Measurements from ENCODE around the gene MRNIP. TPM values are rescaled to one million over a fixed set of nuclear protein-coding genes. Genes with fewer than 3 reads are reported as not detected.

Gene MRNIP
- total RNA-seq, 1 donor from 2014 or later = 27.8 TPM

DNA sequence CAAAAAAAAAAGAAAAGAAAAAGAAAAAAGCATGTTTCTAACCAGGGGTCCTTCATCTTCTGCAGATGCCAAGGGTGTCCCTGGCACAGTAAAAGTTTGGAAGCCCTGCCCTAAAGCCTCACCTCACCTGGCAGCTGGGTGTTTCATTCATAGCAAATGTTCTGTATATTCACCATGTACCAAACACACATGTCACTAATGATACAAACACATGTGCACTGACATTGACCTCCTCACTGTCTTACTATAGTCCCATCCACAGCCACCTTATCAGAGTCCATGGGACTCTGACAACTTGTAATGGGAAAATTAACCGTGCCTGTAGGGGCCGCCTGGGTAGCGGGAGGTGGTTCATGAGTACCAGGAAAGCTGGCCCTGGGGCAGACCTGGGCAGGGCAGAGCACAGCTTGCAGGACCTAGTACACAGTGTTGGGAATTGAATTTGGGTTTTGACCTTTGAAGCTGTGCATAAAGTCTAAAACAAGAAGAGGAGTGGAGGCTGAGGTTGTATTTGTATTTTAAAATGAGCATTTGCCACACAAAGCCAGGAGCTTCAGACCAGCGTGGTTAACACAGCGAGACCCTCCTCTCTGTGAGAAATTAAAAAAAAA is 45.5 kb downstream of the MRNIP start:
- Mint-ChIP-seq H3K9me3 (no peaks in the 10 kb centered on the region), H3K27me3 (no peaks in the 10 kb centered on the region), H3K4me3 (no peak overlapping the region), H3K4me1 (peaks cover 5% of the 10 kb centered on the region), H3K27ac (no peak overlapping the region), H3K36me3 (ENCODE audit: low read depth) (peaks cover 33% of the 10 kb centered on the region)
- intact Hi-C loops (cut with micrococcal nuclease) = no loop called here
- no peak for DNase-seq

DNA sequence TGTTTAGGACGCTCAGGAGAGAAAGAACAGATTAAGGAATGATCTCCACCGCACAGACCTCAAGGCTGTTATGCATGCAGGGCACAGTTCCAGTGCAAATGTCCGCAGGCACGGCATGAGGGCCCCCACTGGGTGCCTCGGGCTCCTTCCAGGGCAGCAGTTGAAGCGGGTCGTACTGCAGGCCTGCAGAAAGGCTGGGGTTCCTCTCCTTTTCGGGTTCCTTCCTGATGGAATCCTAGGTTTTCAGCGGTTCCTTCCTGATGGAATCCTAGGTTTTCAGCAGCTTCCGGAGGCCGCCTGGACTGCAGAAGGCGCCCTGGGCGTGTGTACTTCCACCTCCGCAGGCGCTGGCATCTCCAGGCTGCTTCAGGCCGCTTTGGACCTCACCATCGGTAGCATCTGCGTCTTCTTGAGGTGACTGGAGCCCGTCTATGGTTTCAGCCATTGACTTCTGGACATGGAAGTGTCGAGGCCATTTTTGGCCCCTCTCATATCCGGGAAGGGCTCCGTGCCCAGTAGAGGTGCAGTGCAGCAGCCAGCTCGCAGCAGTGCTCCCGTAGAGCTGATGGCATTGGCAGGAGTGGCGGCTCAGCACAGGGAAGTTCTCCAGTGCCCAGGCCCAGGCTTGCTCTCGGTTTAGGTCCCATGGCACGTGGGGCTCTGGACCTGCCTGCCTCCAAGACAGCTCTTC is 46.3 kb downstream of the MRNIP start:
- H3K4me3 Mint-ChIP-seq = no peak overlapping the region
- H3K9me3 Mint-ChIP-seq = no peaks in the 10 kb centered on the region
- peaks cover 2% of the 10 kb centered on the region for H3K4me1 Mint-ChIP-seq
- peaks cover 33% of the 10 kb centered on the region for H3K36me3 Mint-ChIP-seq (ENCODE audit: low read depth)
- no peak overlapping the region for H3K27ac Mint-ChIP-seq
- H3K27me3 Mint-ChIP-seq = no peaks in the 10 kb centered on the region
- intact Hi-C loops (cut with micrococcal nuclease) = no loop called here
- DNase-seq = no peak

DNA sequence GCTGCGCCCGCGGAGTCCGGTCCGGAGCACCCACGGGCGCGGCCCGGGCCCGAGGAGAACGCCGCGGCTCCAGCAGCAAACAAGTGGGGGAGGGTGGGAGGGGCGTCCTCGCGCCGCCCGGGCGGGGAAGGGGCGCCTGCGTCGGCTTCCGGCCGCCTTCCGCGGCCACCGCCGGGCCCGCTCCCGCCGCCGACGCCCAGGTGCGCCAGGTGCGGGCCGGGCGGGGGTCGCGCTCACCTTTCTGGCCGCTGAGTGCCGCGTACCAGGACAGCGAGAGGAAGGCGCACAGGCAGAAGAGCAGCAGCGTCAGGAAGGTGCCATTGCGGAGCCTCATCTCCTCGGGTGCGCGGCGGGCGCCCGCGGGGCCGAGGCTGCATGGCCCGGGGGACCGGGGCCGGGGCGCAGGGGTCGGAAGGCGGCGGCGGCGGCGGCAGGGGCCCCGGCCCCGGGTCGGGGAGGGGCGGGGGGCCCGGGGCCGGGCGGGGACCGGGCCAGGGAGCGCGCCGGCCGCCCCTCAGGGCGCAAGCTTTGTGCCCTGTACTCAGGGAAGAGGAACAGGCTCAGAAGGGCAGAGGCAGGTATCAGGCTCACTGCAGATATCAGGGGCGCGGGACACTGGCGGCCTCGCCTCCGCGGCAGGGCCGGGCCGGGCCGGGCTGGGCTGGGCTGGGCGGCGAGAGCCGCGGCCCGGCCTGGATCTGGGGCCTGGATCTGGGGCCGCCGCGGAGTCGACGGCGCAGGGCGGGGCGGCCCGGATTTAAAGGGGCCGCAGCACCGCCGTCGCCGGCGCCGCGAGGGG is 52.2 kb downstream of the MRNIP start, which contains the start of gene MGAT4B:
Gene MGAT4B (minus strand): TSS at position 617 of the 799 bp plus-strand sequence. CDS start 283 bp downstream, at position 334.
- H3K27me3 Mint-ChIP-seq = no peaks in the 10 kb centered on the region
- H3K4me1 Mint-ChIP-seq = peaks cover 32% of the 10 kb centered on the region
- intact Hi-C loops (cut with micrococcal nuclease) = loop anchor here (2.0 to 5.0 kb wide), 2 partner anchors 100 to 109 kb away; partner anchors contain the start of genes CANX and TBC1D9B
- peaks cover 12% of the 10 kb centered on the region for H3K36me3 Mint-ChIP-seq (ENCODE audit: low read depth)
- peak within 1 kb of the TSS; percentile 72 for H3K27ac Mint-ChIP-seq
- DNase-seq = peak; percentile 91
- H3K4me3 Mint-ChIP-seq = peak within 1 kb of the TSS; percentile 90
- H3K9me3 Mint-ChIP-seq = no peaks in the 10 kb centered on the region

DNA sequence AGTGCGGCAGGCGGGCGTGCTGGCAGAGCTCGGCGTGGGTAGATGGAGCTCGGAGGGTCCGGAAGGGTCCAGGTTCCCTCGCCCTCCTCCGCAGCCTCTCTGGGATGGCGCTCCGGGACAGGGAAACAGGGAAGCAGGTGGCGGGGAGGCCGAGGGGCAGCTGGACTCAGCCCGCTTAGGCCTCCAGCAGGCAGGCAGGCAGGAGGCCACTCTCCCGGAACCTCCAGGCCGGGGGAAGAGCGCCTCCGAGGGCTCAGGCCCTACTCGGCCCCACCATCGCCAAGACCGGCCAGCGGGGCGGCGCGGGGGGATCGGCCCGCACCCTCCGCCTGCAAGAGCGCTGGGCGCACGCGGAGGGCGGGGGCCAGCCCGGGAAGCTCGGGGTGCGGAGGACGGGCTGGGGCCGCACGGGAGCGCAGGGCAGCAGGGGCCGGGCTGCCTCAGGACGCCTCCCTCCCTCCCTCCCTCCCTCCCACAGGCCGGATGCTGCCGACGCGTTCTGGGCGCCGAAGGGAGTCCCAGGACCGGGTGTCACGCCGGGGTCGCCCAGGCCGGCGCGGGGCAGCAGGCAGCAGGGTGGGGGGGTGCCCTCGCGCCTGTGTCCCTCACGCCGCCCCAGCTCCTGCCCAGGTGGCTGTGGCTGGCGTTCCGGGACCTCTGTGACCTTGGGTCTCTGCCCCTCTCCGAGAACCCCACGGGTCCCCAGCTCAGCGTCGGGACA is 52.9 kb downstream of the MRNIP start:
- Mint-ChIP-seq H3K4me3 (peak overlapping the region; percentile 90), H3K36me3 (ENCODE audit: low read depth) (peaks cover 9% of the 10 kb centered on the region), H3K4me1 (peaks cover 32% of the 10 kb centered on the region), H3K27ac (peak overlapping the region; percentile 89), H3K27me3 (no peaks in the 10 kb centered on the region), H3K9me3 (no peaks in the 10 kb centered on the region)
- peak; percentile 85 for DNase-seq
- intact Hi-C loops (cut with micrococcal nuclease) = loop anchor here (2.0 to 5.0 kb wide), 2 partner anchors 101 to 108 kb away; partner anchors contain the start of genes CANX and TBC1D9B

DNA sequence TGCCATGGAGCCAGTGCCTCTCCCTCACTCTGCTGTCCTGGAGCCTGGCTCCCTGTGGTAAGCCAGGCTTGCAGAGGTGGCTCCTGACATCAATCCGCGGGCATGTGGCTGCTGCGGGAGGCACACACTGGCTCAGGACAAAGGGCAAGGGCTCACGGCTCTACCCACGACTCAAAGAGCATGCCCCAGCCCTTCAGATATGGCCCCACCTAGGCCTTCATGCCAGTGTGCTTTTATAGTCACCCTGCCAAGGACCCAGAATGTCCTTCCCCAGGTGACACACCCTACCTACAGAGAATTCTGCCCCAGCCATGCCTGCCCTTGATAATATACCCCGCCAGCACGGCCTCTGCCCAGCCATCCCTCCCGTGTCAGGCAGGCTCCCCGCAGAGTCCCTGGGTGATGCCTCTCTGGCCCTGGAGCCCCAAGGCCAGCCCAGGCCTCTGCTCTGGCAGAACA is 53.5 kb downstream of the MRNIP start:
- DNase-seq = peak; percentile 64
- Mint-ChIP-seq H3K4me3 (peak overlapping the region; percentile 90), H3K27me3 (no peaks in the 10 kb centered on the region), H3K9me3 (no peaks in the 10 kb centered on the region), H3K27ac (peak overlapping the region; percentile 89), H3K36me3 (ENCODE audit: low read depth) (peaks cover 8% of the 10 kb centered on the region), H3K4me1 (peaks cover 32% of the 10 kb centered on the region)
- intact Hi-C loops (cut with micrococcal nuclease) = loop anchor here (5.0 kb wide), 1 partner anchor 108 kb away; the partner anchor contains the start of gene CANX

DNA sequence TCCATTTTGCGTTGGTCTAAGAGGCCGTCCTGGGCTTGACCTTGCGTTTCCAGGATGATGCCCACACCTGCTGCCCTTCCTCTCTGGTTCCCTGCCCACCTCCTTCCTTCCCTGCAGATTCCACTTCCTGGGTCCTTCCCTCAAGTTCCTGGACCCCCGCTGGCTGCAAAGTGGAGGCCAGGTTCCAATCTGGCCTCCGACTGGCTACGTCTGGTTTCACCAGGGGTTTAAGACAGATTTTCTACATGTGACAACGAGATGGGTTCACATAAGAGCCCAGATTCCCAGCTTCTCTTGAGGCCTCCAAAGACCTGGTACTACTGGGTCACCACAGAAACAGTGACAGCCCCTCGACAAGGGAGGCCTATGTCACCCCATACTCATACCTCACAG is 54.1 kb downstream of the MRNIP start:
- intact Hi-C loops (cut with micrococcal nuclease) = loop anchor here (5.0 kb wide), 1 partner anchor 33 kb away; no protein-coding TSS in a partner anchor
- no peak for DNase-seq
- H3K27ac Mint-ChIP-seq = peak overlapping the region; percentile 89
- peaks cover 11% of the 10 kb centered on the region for H3K36me3 Mint-ChIP-seq (ENCODE audit: low read depth)
- peak overlapping the region; percentile 90 for H3K4me3 Mint-ChIP-seq
- peaks cover 32% of the 10 kb centered on the region for H3K4me1 Mint-ChIP-seq
- no peaks in the 10 kb centered on the region for H3K27me3 Mint-ChIP-seq
- no peaks in the 10 kb centered on the region for H3K9me3 Mint-ChIP-seq

DNA sequence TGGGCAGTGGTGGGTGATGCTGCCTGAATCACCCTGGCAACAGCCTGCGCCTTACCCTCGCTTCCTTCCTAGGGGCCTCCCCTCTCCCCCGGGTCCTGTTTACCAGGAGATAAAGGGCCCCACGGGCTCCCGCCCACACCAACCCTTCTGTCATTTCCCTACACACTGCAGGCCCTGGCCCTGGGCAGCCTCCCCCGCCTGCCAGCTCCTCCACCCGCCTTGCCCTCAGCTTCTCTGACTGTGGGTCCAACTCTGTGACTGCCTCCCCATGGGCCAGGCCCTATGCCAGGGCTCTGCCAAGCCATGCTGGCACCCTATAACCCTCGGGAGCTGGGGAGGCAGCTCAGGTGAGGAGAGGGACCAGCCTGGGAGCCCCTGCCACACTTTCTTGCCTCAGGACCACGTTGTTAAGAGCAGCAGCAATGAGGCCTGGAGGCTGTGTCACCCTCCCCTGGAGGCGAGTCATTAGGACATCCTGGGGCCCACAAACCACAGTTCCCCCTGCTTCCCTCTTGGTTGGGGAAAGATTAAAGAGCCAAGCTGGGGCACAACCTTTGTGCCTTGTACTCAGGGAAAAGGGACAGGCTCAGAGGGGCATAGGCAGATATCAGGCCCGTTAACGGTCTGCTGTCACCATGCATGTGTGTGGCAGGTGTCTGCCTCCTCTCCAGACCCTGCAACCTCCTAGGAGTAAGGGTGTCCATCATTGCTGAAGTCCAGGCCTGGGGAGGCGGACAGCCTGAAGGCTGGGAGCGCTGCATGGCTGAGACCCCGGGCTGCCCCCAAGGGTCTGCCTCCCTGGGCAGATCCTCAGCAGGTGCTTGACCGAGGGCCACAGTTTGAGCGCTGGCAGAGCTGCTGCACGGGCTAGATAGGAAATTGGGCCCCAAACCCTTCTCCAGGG is 54.7 kb downstream of the MRNIP start:
- Mint-ChIP-seq H3K9me3 (no peaks in the 10 kb centered on the region), H3K4me3 (peak overlapping the region; percentile 90), H3K4me1 (peaks cover 32% of the 10 kb centered on the region), H3K36me3 (ENCODE audit: low read depth) (peaks cover 18% of the 10 kb centered on the region), H3K27me3 (no peaks in the 10 kb centered on the region), H3K27ac (peak overlapping the region; percentile 86)
- peak; percentile 70 for DNase-seq
- intact Hi-C loops (cut with micrococcal nuclease) = loop anchor here (1.0 to 5.0 kb wide), 3 partner anchors 17 to 54 kb away; partner anchors contain the start of gene MRNIP

DNA sequence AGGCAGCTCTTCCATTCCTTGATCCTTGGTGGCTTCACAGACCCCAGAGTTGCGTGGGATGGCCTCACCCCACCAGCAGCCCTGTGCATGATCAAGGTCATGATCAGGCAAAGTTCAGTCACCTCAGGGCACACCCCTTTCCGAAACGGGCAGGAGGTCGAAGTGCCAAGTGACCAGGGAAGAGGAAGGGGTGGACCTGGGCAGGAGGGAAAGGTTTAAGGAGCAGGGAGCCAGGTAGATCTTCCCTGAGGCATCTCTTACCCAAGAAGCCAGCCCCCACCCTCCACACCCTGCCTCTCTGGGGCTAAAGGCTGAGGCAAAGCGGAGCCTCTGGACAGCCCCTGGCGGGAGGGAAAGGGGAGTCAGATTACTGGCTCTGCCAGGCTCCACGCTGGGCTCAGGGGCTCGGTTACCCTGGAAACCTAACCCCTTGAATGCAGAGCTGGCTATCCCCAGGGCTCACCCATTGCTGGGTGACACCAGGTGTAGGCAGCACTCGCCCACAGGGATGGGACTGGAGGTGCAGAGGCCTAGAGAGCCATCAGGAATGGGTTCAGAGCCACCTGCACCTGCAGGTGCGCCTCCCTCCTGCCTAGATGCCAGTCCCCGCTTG is 55.6 kb downstream of the MRNIP start:
- intact Hi-C loops (cut with micrococcal nuclease) = loop anchor here (1.0 to 5.0 kb wide), 3 partner anchors 18 to 55 kb away; partner anchors contain the start of gene MRNIP
- Mint-ChIP-seq H3K27ac (peak overlapping the region; percentile 55), H3K4me3 (peak overlapping the region; percentile 90), H3K27me3 (no peaks in the 10 kb centered on the region), H3K9me3 (no peaks in the 10 kb centered on the region), H3K4me1 (peaks cover 32% of the 10 kb centered on the region), H3K36me3 (ENCODE audit: low read depth) (peaks cover 20% of the 10 kb centered on the region)
- DNase-seq = peak; percentile 59

DNA sequence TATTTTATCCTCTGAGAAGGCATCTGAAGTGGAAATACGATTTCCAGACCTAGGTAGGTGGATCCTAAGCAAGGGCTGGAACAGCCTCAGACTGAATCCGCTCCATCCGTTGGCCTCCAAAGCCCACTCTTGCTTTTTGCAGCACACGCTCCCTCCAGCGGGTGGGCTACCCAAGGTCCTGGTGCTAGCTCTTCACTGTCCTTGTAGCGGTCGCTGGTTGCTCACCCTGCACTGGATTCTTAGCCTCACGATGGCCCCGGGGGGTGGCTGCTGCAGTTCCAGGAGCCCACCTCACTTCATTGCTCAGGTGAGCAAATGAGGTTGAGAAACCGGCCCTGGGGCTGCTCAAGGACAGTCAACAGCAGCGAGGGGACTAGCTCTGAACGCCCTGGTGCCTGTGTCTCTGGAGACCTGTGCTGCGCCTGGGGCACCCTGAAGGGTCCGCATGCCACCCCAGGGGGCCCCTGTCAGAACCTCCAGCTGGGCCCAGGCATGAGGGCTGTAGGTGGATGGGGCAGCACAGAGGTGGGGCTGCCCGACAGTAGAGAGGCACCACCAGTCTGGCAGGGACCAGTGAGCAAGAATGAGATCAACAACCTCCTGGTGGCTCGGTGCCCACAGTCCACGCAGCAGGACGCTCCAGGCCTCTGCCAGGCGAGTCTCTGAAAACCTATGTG is 56.3 kb downstream of the MRNIP start:
- Mint-ChIP-seq H3K27me3 (no peaks in the 10 kb centered on the region), H3K27ac (peak overlapping the region; percentile 55)
- intact Hi-C loops (cut with micrococcal nuclease) = loop anchor here (5.0 kb wide), 1 partner anchor 35 kb away; no protein-coding TSS in a partner anchor

DNA sequence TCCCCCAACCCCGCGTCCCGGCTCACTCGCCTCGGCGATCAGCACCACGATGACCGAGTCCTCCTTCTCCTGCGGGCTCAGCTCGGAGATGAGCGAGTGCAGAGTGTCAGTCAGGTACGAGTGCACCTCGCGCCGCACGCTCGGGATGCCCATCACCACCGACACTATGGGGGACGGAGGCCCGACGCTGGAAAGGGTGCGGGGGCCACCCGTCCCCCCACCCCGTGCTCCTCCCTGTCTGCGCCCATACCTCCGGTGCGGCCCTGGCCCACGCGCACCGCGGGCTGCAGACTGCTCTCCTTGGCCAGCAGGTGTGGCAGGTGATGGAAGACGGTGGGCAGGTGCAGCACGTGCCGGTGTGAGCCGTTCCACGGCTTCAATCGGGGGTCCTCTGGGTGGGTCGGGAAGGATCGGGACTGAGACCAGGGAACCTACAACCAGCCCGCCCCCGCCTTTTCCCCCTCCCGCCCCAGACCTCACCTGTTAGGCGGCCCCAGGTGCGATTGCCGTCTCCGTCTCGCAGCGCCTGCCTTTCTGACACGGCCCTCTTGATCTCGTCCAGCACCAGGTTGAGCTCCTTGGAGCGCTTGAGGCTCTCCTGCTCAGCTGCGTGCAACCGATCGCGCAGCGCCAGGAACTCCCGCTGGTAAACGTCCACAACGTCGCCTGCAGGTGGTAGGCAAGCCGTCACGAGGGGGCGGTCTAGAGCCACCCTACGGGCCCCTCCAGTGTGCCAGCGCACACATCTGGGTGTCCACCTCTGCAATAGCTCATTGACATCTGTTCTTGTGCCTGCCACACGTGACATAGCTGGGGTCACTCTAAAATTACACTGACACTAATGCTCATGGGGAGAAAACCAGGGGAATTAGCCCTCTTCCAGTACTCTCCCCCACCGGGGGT is 57.1 kb downstream of the MRNIP start:
- peaks cover 30% of the 10 kb centered on the region for H3K36me3 Mint-ChIP-seq (ENCODE audit: low read depth)
- H3K27ac Mint-ChIP-seq = no peak overlapping the region
- no peaks in the 10 kb centered on the region for H3K27me3 Mint-ChIP-seq
- peaks cover 37% of the 10 kb centered on the region for H3K4me1 Mint-ChIP-seq
- intact Hi-C loops (cut with micrococcal nuclease) = loop anchor here (5.0 kb wide), 1 partner anchor 36 kb away; no protein-coding TSS in a partner anchor
- peak; percentile 95 for DNase-seq
- H3K9me3 Mint-ChIP-seq = no peaks in the 10 kb centered on the region
- peak overlapping the region; percentile 29 for H3K4me3 Mint-ChIP-seq

More for the DNA sequence above, 56.3 kb downstream of the MRNIP start:
- Mint-ChIP-seq H3K9me3 (no peaks in the 10 kb centered on the region), H3K36me3 (ENCODE audit: low read depth) (peaks cover 23% of the 10 kb centered on the region), H3K4me1 (peaks cover 32% of the 10 kb centered on the region), H3K4me3 (no peak overlapping the region)
- peak; percentile 58 for DNase-seq
